Astrocyte of the spinal cord (primary cell): ENCODE data around the gene BBS2.
A peak's percentile ranks its signal among the peaks of the same experiment; 100 is the strongest.

Experiments used
- DNase-seq: peaks from one replicate; pipeline ENCODE4 v3.0.0; 2011; ENCODE audit warnings: low read depth, low spot score
- H3K4me3 ChIP-seq: 2 replicates; pipeline ENCODE4 v1.5.1; 2011; ENCODE audit warnings: low read depth, mild to moderate bottlenecking, low read length, moderate library complexity
- in situ Hi-C: cut with HindIII; loops from 2 replicates; pipeline ENCODE4 v1.10.0; 2017; ENCODE audit warnings: low sequenced_read_pairs
- TF ChIP-seq, protein P1 (sequence below): IDR thresholded peaks from 2 replicates; pipeline ENCODE4 v1.5.1; 2012; ENCODE audit warnings: low read depth, mild to moderate bottlenecking, low read length, inconsistent platforms

The BBS2 gene

GRCh38 chr16:56558024-56558747 lies 38.4 kb upstream of the BBS2 start:
- TF ChIP-seq, protein P1, sequence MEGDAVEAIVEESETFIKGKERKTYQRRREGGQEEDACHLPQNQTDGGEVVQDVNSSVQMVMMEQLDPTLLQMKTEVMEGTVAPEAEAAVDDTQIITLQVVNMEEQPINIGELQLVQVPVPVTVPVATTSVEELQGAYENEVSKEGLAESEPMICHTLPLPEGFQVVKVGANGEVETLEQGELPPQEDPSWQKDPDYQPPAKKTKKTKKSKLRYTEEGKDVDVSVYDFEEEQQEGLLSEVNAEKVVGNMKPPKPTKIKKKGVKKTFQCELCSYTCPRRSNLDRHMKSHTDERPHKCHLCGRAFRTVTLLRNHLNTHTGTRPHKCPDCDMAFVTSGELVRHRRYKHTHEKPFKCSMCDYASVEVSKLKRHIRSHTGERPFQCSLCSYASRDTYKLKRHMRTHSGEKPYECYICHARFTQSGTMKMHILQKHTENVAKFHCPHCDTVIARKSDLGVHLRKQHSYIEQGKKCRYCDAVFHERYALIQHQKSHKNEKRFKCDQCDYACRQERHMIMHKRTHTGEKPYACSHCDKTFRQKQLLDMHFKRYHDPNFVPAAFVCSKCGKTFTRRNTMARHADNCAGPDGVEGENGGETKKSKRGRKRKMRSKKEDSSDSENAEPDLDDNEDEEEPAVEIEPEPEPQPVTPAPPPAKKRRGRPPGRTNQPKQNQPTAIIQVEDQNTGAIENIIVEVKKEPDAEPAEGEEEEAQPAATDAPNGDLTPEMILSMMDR = no peak
- peak; percentile 77 for DNase-seq
- H3K4me3 ChIP-seq = no peak overlapping the region
- in situ Hi-C loops = no loop called here

DNA sequence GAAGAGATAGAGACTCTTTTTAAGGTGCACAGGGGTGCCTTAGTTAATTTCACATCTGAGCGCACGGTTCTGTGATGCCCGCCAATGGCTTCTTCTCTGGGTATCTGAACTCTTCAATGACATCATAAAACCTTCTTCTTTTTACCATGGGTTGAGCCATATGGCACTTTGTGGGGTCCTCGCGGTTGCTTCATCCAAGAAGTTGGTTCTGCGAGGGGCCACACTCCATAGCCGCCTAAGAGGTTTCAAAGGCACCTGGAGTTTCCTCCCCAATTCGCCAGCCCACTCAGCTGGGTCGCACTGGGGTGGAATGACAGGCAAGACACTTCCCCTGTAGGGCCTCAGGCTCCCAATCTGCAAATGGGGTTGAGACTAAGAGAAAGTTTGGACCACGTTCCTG lies 34.6 kb upstream of the BBS2 start:
- TF ChIP-seq, protein P1 = no peak
- no peak overlapping the region for H3K4me3 ChIP-seq
- DNase-seq = no peak
- in situ Hi-C loops = no loop called here

DNA sequence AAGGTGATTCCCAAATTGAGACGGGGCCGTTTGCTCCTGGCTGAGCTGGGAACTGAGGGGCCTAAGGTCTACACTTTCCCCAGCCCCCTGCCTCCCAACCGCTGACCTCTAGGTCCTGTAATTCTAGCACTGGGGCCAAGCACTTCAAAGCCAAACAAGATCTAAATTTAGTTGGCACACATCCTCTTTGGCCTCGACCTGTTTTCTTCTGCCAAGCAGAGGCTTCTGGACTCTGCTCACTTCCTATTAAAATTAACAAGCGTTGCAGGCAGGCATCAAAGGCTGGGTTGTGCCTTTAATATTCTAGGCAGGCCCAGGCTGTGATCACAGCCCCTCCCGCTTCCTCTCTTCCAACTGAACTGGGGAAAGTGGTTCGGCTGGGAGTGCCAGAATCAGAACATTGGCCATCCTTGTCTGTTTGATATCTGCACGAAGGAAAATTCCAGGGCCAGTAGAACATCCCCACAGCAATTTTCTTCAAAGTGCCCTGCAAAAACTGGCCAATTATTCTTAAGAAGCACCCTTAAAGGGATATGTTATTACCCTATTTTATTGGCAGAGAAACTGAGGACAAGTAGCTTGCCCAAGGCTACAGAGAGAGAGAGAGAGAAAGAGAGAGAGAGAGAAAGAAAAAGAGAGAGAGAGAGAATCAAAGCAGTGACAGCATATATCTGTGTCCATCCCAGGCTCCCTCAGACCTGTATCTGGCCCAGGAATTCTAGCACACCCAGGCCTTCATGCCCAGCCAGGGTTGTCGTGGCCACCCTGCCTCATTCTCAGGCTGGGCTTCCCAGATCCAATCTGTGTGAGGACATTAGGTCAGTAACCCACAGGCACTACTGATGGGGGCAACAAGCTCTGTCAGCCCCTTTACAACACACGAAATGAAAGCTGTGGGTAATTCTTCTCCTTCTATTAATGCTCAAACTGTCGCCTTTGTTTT lies 32.2 kb upstream of the BBS2 start:
- no peak overlapping the region for H3K4me3 ChIP-seq
- TF ChIP-seq, protein P1 = no peak
- DNase-seq = no peak
- in situ Hi-C loops = no loop called here

- no peak for DNase-seq
- TF ChIP-seq, protein P1 = no peak
- in situ Hi-C loops = no loop called here
- no peak overlapping the region for H3K4me3 ChIP-seq
Measured at GRCh38 chr16:56549744-56550385, 30.0 kb upstream of the BBS2 start.

DNA sequence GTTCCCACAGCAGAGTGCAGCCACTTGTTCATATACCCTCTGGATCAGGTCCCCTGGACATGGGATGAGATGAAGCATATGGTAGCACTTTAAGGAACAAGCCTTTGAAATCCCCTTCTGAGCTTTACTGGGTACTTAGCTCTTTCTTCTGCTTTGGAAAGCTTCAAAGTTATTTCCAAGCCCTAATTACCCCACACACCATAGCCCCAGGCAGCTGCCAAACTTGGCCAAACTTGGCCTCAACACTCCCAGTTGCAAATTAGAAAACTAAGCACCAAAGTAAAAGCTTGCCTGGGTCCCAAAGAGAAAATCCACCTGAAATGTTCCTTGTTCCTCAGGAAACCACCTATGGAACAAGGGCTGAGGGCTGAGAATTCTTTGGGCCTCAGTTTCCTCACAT lies 29.3 kb upstream of the BBS2 start:
- no peak overlapping the region for H3K4me3 ChIP-seq
- TF ChIP-seq, protein P1 = no peak
- no peak for DNase-seq
- in situ Hi-C loops = no loop called here

DNA sequence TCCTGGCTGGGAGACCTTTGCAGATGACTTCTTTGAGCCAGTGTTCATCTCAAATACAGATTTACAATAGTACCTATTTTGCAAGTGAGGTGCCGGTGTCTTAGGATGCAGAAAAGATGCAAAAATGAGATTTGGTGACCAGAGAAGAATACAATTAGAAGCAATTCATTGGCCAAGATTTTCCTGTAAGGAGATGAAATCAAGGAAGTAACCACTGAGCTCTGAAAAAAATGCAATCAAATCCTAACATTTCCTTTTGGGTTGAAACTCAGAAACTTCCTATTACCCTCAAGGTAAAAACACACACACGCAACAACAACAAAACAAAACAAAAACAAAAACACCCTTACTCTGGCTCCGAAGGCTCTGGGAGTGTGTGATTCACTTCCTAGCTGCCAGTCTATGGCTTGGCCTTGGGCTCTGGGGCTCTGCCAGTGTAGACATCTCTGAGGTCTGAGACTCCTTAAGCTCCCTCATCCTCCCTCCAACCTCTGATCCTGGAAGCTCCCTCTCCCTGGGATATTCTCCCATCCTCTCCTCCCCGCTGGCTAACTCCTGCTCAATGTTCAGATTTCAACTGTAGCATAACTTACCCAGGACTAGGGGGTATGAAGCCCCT lies 28.2 kb upstream of the BBS2 start:
- no peak overlapping the region for H3K4me3 ChIP-seq
- in situ Hi-C loops = no loop called here
- TF ChIP-seq, protein P1 = no peak
- no peak for DNase-seq
